GM12891 (cell line): ENCODE data around the gene GIMAP4.
"Not testable (repeated sequence)": the region's sequence is repeated elsewhere in the genome, so short reads cannot be mapped to it uniquely, and the experiment has no call there.

ENCODE experiments used
- DNase-seq: peaks from one replicate; pipeline ENCODE4 v3.0.0; 2011; ENCODE audit warnings: low spot score; ENCODE audit not compliant: insufficient read length
- FAIRE-seq: peaks from 2 replicates; lab custom pipeline; 2011; peaks lifted over from hg19 to GRCh38; lab: Jason Lieb, UNC
- PAX5 ChIP-seq: IDR thresholded peaks from 2 replicates; pipeline ENCODE4 v1.6.1; 2011; ENCODE audit warnings: low read length, moderate library complexity, mild to moderate bottlenecking; ENCODE audit not compliant: insufficient read depth, severe bottlenecking
- POLR2A ChIP-seq: IDR thresholded peaks from 2 replicates; pipeline ENCODE4 v1.6.1; 2011; ENCODE audit warnings: low read depth, low read length, control low read depth
- POLR2AphosphoS5 ChIP-seq: IDR thresholded peaks from 2 replicates; pipeline ENCODE4 v1.6.1; 2011; ENCODE audit warnings: low read depth, low read length, control low read depth
- POU2F2 ChIP-seq: IDR thresholded peaks from 2 replicates; pipeline ENCODE4 v1.6.1; 2011; ENCODE audit warnings: low read depth, mild to moderate bottlenecking, control low read depth, low read length, moderate library complexity
- SPI1 ChIP-seq: IDR thresholded peaks from 2 replicates; pipeline ENCODE4 v1.6.1; 2011; ENCODE audit warnings: low read depth, low read length, control low read depth
- TAF1 ChIP-seq: IDR thresholded peaks from 2 replicates; pipeline ENCODE4 v1.6.1; 2011; ENCODE audit warnings: low read depth, low read length, control low read depth

GIMAP4 gene

GRCh38 chr7:150572496-150572895, 5.3 kb downstream of the GIMAP4 start:
- TF ChIP-seq POLR2A (no peak), POLR2AphosphoS5 (no peak), POU2F2 (no peak), SPI1 (no peak), PAX5 (no peak), TAF1 (no peak)
- DNase-seq: no peak
- FAIRE-seq: no peak

DNA sequence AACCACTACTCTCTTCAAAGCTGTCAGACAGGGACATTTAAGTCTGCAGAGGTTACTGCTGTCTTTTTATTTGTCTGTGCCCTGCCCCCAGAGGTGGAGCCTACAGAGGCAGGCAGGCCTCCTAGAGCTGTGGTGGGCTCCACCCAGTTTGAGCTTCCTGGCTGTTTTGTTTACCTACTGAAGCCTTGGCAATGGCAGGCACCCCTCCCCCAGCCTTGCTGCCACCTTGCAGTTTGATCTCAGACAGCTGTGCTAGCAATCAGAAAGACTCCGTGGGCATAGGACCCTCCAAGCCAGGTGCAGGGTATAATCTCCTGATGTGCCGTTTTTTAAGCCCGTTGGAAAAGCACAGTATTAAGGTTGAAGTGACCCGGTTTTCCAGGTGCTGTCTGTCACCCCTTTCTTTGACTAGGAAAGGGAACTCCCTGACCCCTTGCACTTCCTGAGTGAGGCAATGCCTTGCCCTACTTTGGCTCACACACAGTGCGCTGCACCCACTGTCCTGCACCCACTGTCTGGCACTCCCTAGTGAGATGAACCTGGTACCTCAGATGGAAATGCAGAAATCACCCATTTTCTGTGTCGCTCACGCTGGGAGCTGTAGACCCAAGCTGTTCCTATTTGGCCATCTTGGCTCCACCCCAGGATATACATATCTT, 12.9 kb downstream of the GIMAP4 start:
- DNase-seq, FAIRE-seq: not testable (repeated sequence)

DNA sequence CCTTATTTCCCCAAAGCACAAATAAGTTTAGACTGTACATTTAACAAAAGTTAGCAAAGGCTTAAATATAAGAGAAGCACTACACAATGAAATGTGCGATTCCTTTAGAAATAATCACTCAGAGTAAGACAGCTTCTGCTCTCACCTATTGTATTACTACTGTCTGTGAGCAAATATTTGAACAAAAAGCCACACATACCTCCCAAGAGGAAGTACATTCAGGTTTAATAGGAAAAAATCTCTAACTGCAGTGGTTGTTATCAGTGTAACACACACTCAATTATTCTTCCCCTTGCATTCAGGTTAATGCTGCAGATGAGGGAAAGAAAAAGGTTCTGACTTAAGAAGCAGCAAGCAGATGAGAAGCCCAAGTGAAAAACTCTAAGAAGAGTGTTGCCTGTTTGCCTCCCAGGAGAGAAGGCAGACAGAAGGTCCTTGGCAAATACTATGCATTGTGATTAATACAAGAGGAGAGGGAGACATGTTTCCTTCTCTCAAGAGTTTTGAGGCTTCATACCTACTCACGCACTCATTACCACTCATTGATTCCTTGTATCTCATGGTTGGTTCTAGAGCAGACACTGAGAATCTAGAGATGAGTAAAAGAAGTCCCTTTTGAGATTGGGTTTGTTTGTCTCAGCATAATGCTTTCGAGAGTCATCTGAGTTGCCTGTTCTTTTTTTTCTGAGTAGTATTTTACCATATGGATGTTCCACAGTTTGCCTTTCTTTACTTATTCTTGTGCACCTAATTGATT, 13.6 kb downstream of the GIMAP4 start:
- TF ChIP-seq POLR2AphosphoS5 (no peak), PAX5 (no peak), TAF1 (no peak), SPI1 (no peak), POU2F2 (no peak), POLR2A (no peak)
- DNase-seq (no peak), FAIRE-seq (no peak)

DNA sequence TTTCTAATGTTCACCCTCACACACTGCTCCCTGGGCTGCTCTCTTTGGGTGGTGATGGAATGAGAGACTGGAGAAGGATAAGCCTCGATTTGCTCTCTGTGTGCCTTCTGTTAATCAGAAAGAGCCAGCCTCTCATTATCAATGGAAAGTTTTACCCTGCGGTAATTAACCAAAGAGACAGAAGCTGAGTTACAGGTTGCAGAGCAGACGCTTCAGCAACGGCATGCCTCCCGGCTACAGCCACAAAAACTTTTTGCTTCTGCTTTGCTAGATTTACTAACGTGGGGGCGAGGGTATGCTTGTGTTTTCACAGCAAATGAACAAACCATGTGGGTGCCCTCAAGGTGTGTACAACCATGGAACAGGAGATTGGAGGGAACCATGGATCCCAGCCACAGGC, 18.0 kb downstream of the GIMAP4 start:
- TF ChIP-seq SPI1 (no peak), POLR2AphosphoS5 (no peak), TAF1 (no peak), POU2F2 (no peak), POLR2A (no peak), PAX5 (no peak)
- DNase-seq (no peak), FAIRE-seq (no peak)

DNA sequence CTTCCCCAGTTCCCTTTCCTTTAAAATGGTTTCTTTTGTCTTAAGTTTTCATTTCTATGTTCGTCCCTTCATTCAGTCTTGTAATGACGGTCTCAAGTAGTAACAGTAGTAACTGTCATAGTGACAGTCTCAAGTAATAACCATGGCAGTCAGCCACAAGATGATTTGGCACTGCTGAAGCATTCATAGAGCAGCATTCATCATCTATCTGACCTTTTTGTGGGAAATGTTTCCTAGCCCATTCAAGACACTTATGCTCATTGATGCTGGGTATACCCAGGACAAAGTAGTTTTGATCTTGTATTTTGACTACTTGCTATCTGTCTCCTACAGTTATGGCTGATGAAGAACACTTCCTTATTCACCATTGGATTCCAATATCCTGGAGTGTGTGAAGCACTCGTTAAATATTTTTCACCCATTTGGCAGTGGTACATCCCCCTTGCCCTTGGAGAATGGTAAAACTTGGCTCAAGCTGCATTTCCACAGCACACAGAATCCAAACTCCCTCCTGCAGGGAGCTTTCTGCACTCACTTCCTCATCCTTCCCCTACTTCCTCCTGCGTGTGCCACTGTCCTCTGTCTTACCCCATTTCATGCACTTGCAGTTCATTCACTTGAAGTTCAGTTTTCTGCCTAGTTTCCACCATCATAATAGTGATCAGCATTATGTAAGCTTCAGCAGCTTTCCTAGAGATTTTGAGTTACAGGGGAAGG, 19.0 kb downstream of the GIMAP4 start:
- TF ChIP-seq SPI1 (peak; percentile 56), PAX5 (no peak), TAF1 (no peak)
- DNase-seq (no peak), FAIRE-seq (peak; percentile 66)

DNA sequence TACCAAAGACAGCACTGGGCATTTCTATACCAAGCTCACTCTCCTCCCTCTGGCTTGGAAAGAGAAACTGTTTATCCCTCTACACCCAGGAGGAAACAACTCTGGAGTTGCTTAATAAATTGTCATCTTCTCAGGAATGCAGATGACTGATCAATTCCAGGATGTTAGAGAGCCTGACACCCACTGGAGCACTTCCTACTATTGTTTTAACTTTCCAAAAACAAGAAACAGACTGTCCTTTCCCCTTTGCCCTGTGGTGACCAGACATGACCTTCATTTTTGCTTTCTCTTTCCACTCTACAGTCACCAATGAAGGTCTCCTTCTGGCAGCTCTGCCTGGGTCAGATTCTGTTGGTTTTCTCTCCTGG, 19.6 kb downstream of the GIMAP4 start:
- FAIRE-seq (no peak), DNase-seq (no peak)
- TF ChIP-seq POLR2A: no peak

GRCh38 chr7:150587551-150587950, 20.4 kb downstream of the GIMAP4 start:
- TF ChIP-seq TAF1 (no peak), PAX5 (no peak), SPI1 (no peak), POLR2AphosphoS5 (no peak), POLR2A (no peak), POU2F2 (no peak)
- FAIRE-seq: no peak
- no peak for DNase-seq

- no peak for DNase-seq
- no peak for FAIRE-seq
- TF ChIP-seq PAX5 (no peak), POLR2AphosphoS5 (no peak), SPI1 (no peak), TAF1 (no peak), POU2F2 (no peak), POLR2A (no peak)
Measured at GRCh38 chr7:150594805-150595204, 27.6 kb downstream of the GIMAP4 start.

DNA sequence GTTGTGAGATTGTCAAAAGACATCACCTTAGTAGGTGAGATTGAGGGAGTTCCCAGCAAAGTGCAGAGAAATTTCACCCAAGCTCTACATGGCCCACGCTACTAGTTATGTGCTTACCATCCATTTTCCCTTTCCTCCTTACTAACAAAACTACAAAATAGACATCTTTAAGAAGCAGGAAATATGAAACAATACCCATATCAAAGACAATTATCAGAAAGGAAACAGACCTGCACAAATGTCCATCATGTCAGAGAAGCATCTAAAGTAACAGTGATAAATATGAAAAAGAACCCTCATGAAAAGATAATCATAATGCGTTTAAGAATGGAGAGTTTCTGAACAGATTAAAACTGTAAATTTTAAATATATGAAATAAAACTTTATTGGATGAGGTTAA, 28.2 kb downstream of the GIMAP4 start:
- FAIRE-seq: no peak
- DNase-seq: no peak
- TF ChIP-seq SPI1: no peak
- no peak for TF ChIP-seq PAX5
- no peak for TF ChIP-seq TAF1
- no peak for TF ChIP-seq POLR2AphosphoS5
- TF ChIP-seq POU2F2: no peak
- TF ChIP-seq POLR2A: no peak

DNA sequence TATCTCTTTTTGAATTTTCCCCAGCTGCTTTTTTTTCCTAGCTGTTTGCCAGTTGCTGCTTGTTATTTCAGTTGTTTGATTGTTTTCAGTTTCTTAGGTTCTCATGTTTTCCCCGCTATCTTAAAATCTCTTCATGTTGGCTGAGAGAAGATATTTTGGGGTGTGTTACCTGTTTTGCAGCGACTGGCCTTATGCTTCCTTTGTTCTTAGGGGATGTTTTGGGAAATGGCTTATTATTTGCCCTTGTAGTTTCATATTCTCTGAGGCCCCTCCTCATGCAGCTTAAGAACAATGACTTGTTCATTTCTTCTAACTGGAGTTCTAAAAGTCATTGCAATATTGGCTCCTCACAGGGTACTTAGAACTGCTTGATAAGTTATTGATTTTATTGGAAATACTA, 36.4 kb downstream of the GIMAP4 start:
- DNase-seq, FAIRE-seq: not testable (repeated sequence)

GRCh38 chr7:150610233-150610632, 43.0 kb downstream of the GIMAP4 start:
- TF ChIP-seq TAF1 (no peak), SPI1 (no peak), POLR2AphosphoS5 (no peak), PAX5 (no peak), POLR2A (no peak), POU2F2 (no peak)
- FAIRE-seq: no peak
- DNase-seq: no peak

GRCh38 chr7:150612925-150613324, 45.7 kb downstream of the GIMAP4 start:
- no peak for DNase-seq
- no peak for FAIRE-seq
- TF ChIP-seq POLR2A (no peak), TAF1 (no peak), PAX5 (no peak), POLR2AphosphoS5 (no peak), POU2F2 (no peak), SPI1 (no peak)
